ENCODE measurements around the gene BHLHA15. TPM values are rescaled to one million over a fixed set of nuclear protein-coding genes. Genes with fewer than 3 reads are reported as not detected.

Gene BHLHA15
- total RNA-seq (2014; rRNA removed; shearing (Covaris generic)), result not detected in 2 replicates

DNA sequence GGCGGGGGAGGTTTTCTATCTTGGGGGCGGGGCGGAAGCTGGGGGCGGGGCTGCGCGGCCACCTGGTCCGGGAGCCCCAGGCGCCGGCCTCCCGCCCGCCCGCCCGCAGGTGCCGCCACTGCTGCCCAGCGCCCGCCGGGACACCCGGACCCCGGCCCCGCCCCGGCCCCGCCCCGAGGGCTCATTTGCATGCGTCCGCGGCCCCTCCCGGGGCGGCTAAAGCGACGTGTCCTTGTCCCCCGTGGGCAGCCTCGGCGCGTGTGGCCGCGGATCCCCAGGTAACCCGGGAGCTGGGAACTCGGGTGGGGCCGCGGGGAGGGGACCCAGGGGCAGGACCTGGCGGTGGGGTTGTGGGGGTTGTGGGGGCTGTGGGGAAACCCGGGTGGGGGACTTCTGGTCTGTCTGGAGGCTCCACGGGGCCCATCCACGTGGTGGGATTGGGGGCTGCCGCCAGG is at the start of gene BHLHA15:
Gene BHLHA15, plus strand, starts transcription at position 219 of the 455 bp plus-strand sequence. CDS start 871 bp downstream, outside the sequence.
- no peak for DNase-seq (ENCODE audit: low spot score)

DNA sequence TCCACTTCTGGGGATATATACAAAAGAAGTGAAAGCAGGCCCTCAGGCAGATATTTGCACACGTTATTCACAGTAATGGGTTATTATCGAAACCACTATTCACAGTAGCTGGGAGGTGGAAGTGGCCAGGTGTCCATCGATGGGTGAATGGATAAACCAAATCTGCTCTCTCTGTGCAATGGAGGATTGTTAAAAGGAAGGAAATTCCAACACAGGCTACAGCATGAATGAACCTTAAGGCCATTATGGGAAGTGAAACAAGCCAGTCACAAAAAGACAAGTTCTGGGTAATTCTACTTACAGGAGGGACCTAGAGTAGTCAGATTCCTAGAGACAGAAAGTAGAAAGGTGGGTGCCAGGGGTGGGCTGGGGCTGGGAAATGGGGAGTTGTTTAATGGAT is 48.5 kb upstream of the BHLHA15 start:
- DNase-seq (ENCODE audit: low spot score), result no peak

DNA sequence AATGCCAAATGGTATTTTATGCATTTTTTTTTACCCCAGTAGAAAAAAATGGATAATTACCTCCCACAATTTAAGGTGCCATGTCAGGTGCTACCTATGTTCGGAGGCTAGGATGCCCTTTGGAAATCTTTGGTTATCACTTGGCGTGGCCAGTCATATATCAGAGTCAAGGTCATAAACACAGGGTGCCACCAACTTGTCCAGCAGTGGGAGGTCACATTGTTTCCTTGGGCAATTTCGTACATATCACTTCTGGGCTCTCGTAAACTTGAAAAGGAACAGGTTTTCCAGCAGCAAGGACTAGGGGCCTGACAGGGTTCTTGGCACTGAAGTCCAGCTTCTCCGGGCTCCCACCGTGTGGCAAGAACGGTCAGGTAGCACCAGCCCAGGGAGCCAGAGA is 48.0 kb upstream of the BHLHA15 start:
- no peak for DNase-seq (ENCODE audit: low spot score)

DNA sequence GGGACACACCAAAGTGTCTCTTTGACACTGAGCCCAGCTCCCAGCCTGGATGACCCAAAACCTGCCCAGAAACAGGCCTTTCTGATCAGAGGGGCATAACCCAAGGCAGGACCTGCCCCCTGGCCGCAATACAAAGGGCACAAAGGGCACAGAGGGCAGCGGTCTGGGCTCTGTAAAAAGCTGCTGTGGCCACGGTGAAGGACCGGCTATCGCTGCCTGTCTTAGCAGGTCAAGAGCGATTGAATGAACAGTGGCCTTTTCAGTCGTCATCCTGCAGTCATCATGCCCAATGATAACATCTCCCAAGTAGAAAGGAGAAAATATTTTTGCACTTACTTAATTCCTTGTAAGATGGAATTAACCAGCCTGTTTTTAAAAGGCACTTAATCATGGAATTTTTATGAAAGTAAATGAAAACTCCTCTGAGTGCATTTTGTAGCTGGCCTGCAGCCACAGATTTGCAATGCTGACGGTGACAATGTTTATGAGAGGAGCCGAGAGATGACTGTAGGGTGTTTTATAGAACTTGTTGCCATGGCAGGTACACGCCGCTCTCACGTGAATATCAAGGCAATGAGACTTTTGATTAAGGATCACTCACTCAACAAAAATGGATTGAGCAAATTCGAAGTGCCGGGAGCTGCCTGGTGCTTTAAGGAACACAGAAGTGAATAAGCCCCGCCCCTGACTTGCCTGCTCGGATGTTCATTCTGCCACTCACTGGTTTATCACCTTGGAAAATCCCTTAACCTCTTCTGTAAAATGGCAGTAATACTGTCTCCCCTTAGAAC is 47.3 kb upstream of the BHLHA15 start:
- no peak for DNase-seq (ENCODE audit: low spot score)

DNA sequence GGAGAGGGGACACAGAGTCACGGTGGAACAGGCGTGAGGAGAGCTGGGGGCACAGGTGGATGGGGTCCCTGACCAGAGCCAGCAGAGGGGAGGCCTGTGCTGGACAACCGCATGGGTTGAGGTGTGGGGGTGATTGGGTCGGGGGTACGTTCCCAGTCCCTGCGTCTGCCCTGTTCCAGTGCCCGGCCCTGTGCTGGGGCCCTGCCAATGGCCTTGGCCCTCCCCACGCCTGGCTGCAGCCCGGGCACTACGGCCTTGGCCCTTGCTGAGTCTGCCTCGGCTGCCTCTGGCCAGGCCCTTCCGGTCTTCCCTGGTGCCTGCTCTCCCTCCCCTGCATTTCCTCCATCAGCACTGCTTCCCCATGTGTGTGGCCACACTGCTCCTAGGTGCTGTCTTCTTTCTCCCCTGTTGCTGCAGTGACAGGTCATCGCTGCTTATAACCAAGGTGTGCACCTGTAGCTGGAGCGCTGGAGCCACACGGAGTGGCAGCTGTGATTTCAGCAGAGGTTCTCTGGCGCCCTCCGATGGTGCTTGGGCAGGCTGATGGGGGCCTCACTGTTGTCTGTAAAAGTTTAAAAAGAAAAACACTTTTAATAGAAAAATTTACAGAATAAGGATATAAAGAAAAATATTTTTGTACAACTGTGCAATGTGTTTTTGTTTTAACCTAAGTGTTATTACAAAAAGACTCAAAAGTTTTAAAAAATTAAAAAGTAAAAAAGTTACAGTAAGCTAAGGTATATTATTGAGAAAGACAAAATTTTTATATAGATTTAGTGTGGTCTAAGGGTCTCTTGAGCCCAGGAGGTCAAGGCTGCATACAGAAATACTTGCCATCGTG is 45.2 kb upstream of the BHLHA15 start:
- DNase-seq (ENCODE audit: low spot score), result peak; percentile 36

DNA sequence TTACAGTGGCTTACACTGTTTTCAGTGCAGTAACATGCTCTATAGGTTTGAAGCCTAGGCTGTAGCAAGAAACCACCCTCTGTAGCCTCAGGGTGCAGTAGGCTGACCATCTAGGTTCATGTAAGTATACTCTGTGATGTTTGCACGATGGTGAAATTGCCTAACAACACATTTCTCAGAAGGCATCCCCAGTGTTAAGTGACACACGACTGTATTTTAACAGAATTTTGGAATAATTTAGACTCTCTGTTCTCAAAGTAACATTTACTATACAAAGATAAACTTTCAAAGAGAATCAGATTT is 44.6 kb upstream of the BHLHA15 start:
- no peak for DNase-seq (ENCODE audit: low spot score)

DNA sequence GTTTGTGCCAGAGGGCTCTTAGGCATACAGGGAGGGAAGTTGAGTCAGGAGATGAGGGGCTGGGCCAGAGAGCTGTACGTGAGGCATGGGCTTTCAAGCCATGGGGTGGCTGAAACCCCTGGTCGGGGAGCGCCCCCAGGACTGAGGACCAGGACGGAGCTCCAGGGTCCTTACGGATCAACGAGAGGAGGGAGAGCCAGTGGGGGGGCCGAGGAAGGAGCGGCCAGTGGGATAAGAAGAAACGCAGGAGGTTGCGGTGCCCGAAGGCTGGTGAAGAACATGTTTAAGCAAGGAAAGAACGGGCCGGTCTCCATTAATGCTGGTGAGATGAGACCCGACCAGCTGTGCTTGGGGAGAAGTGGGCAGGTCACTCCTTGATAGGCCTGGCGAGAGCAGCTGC is 43.6 kb upstream of the BHLHA15 start:
- no peak for DNase-seq (ENCODE audit: low spot score)

DNA sequence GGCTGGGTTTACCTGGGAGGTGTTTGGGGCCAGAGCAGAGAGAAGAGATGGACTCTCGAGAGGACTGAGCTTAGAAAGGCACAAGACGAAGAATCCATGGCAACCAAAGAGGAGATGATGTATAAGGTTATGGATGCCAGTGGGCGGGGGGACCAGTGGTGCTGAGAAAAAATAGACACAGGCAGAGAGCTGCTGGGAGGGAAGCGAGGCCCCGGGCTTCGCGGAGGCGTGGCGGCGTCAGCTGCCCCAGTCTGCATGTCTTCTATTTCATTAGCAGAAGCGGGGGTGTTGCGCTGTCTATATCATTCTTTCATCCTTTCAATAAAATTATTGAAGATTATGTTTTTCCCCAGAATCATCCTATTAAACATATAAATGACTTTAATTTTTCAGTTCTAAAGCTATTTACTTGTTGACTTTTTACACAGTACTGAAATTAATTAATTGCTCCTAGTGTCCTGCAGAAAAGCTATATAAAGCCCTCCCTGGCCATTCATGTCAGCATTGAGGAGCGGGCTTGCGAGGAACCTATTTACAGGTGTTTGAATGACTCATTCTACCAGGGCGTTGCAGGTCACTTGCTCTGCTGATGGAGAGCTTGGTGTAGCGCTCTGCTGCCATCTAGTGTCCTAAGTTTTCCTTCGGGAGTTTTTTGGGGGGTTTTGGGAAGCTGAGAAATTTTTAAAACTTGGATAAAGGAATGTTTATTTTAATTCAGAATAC is 42.9 kb upstream of the BHLHA15 start:
- DNase-seq (ENCODE audit: low spot score), result peak; percentile 71

DNA sequence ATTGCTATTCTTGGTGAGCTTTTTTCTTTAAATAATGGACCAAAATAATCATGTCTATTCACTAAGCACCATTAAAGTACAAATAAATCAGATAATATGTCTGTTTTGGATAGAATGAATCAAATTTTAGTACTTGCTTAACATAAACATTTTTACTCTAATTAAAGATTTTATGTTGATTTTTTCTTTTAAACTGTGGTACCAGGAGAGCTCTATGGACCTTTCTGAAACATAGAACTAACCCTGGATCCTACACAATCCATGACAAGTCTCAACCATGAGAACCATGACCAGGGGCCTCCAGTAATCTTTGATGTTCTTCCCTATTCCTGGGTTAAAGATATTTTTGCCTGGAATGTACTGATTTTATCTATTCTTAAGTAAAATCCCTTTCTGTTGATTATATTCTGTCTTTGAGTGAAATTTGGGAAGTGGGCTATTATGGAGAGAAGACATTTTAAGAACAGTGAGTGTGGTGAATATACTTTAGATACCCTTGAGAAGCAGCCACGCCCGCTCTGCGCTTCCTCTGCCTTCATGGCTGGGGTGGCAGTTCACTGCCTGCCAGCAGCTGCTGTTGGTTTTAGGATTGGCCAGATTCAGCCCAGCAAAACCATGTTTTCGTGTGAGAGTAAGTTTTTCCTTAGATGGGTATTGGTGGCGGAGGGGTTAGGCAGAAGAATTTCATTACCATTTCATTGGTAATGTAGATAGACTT is 42.2 kb upstream of the BHLHA15 start:
- DNase-seq (ENCODE audit: low spot score), result no peak

DNA sequence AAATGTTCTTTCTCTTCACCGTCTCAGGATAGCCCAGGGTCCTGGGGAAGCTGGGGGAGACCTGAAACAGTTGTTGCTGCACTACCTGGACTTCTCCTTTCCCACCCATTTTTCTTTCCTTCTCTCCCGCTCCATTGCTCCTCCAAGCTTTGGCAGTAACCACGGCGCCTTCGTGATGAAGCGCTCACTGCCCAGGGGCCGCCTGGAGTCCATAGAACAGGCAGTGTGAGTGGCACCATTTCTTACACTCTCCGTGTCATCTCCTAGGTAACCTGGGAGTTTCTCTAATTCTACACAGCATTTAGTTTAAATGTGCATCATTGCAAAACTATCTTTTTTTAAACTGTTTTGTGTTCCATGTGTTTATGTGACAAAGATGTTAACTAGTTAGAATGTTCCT is 40.3 kb upstream of the BHLHA15 start:
- no peak for DNase-seq (ENCODE audit: low spot score)

DNA sequence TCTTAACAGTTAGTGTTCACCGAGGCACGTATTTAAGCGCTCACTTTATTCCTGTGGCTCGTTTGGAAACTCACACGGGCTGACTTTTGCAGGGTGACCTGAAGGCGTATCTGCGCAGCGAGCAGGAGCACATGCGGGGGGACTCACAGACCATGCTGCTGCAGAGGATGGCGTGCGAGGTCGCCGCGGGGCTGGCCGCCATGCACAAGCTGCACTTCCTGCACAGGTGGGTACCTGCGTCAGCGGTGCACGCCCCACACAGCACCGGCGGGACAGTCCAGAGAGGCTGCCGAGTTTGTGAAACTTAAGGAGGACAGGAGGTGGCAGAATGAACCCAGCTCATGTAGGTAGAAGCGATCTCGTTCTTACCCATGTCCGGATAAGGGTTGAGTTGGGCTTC is 39.8 kb upstream of the BHLHA15 start:
- DNase-seq (ENCODE audit: low spot score), result no peak

DNA sequence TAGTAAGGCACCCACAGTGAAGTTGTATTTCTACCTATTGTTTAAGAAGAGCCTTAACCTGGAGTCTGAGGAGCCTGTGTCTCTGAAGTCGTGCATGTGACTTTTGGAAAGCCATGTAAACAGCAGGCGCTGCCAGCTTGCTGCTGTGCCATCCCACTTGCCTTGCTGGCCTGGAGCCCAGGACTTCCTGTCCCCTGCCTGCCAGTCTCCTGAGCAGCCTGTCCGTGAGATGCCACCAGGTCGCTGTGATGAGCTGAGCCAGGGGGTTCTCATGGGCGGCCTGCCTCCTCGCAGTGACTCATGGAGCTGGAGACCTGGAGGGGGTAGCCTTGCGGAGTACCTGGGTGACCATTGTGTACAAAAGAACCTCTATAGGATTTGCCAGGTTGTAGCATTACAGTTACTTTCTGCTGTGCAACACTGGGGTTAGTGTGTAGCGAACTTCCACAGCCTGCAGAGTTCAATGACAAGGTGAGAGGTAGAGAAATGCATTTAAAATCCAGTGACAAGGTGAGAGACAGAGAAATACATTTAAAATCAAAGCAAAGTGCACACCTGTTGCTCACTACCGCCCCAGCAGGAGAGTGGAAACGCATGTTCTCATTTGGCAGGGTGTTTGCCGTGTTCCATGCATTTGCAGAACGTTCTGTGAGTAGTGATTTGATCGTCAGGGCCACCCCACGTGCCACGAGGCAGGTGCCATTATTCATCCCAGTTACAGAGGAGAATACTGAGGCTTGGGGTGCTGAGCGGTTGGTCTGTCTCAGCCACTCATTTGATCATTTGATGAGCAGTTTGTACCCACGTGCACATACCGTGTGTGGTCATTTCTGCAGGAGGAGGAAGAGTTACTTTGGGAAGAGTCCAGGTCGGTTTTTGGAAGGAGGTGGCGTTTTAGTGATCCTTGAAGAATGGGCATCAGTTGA is 36.6 kb upstream of the BHLHA15 start:
- no peak for DNase-seq (ENCODE audit: low spot score)

DNA sequence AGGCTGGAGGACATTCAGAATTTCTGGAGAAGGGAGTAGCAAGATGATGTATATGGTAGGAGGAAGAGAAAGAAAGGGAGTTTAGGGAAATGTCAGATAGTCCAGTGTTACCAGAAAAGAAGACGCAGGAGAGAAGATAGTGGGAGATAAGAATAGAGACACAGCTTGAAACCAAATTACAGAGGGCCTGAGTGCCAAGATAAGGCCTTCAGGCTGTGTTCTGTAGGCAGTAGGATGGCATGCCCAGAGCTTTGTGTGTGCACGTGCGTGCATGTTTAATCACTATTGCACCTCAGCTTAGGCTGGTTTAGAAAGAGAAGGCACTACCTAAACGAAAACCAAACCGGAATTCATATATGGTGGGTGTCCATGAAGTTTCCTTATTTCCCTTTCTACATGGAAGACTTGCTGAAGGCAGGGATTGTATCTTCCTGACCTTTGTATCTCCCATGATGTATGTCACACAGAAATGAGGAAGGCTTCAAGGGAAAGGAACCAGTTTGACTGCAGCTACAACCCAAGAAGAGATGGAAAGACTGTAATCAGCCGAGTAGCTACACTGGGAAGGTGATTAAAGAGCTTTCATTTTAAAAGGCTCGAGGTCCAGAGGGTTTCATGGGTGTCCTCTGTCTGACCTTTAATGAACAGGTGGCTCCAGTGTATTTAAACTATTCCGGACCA is 35.8 kb upstream of the BHLHA15 start:
- no peak for DNase-seq (ENCODE audit: low spot score)

DNA sequence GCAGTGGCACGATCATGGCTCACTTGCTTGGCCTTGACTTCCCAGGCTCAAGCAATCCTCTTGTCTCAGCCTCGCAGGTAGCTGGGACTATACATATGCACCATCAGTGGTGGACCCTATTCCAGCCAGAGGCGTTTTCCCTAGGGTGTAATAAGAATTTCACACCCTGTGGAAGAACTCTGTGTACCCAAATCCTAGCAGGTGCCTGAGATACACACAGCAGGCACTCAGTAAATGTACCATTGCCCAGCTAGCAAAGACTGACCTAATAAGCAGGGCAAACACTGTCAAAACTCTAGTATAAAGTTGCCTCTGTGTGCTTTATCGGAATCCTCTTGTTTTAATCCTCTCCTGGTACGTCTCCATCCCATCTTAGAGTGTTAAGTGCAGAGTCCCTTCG is 33.7 kb upstream of the BHLHA15 start:
- DNase-seq (ENCODE audit: low spot score), result no peak

DNA sequence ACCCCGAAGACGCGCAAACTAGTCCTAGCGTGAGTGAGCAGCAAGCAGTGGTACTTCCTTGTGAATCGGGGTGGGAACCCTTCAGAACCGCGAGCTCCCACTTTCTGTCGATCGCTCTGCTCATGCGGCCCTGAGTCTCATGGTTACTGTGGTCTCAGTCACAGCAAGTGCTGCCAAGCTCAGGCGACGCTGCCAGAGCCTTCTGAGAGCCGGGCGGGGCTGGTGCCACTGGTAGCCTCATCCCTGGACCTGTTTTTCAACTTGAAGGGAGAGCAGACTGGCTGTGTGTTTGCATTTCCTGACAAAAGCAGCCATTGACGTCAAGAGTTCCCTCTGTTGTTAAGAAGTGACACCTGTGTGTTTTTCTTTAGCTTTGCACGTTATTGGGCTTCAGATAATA is 32.9 kb upstream of the BHLHA15 start:
- no peak for DNase-seq (ENCODE audit: low spot score)

DNA sequence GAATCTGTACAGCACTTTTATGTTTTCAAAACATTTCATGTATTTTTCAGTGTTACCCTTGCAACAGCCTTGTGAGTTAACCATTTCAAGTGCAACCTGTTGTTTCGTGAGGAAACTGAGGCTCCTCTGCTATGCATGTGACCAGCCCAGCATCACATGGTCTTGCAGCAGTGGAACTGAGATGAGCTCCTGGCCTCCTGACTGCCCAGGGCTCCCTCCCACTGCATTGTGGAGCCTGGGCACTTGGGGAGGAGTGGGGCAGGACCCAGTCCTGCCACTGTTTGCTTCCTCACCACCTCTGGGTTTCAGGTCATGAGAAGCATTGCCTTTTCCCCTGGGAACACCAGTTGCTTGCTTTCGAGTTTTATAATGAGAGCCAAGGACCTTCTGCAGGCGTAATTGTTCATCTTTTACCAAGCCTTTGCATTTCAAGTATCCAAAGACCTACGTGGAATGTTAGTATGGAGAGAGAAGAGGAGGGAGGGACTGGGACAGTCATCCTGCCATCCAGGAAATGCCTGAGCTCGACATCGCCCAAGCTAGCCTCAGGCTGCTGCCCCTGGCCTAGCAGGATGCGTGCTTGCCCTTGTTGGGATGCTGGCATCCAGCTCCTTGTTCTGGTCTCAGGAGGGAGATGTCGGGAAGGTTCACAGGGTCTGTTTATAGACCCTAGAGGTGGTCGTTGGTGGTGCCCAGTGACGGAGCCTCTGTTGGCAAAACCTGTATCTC is 32.3 kb upstream of the BHLHA15 start:
- DNase-seq (ENCODE audit: low spot score), result no peak

DNA sequence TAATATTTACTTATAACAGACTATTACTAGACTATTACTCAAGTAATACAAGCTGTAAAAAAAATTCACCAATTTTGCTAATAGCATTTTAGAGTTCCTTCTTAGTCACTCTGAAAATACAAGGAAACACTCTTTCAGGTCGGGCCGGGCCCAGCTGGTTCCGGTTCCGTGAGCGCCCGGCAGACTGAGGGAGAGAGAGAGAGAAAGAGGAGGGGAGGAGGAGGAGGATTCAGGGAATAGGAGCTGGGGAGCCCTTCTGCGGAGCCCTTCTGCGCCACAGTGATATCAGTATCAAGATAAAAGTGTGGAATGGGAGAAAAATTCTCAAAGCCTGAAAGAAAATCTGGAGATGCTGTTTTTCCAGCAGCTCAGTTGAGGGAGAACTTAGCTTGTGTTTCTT is 30.5 kb upstream of the BHLHA15 start:
- DNase-seq (ENCODE audit: low spot score), result no peak

DNA sequence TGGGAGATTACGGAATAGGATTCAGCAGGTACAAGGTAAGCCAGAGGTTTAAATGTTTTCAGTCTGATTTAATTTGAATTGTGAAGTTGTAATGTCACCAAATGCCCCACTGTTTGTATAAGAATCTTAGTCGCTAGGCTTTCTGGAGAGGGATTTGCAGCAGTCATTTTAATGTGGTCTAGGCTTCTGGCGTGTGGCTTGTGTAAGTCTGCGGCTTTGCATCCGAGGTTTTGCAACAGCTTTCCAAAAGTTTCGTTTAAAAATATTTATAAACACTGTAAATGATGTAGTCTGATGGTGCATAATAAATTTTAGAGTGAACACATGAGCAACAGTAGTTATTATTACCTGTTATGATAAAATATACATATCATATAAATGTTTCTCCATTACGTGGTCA is 26.1 kb upstream of the BHLHA15 start:
- no peak for DNase-seq (ENCODE audit: low spot score)

DNA sequence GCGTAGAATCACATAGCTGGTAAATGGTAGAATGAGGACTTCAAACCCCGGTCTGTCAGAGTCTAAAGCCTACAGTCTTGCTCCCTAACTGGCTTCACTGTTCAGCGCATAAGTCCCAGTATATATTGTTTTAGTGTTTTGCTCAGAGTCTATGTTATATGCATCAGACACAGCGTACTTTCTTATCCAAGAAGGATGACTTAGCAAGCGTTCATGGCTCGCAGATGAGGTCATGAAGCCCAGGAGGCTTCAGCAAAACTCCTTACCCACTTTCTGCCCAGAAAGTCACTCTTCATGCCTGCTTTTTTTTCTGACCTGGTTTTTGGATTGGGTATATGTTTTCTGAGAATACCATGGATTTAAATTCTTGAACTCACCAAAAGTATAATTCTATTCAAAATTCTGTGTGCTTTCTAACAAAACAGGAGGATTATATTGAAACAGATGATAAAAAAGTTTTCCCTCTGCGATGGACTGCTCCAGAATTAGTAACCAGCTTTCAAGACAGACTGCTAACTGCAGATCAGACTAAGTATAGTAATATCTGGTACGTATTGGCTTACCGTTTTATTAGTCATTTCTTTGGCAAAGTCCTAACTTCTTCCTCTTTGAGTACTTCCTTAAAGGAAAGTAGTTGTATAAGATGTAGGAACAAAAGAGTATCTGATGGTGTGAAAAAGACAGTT is 24.6 kb upstream of the BHLHA15 start:
- DNase-seq (ENCODE audit: low spot score), result no peak

Measured in H4 (cell line).